IMR-90 (cell line): ENCODE results near the gene PLXNA3. TPM values are rescaled to one million over a fixed set of nuclear protein-coding genes. Genes with fewer than 3 reads are reported as not detected.

Experiments used
- ATAC-seq: fragments of 200-7000 bp; cut with Tn5 transposase; 2 replicates; pipeline ENCODE4 v1.9.1; 2020; ENCODE audit warnings: low read depth, mild to moderate bottlenecking, moderate library complexity
- BruUV-seq: library from RNA; stranded (reverse); fragments of 400-500 nt; replicated peaks from 2 replicates; lab custom pipeline; 2021; lab: Mats Ljungman, UMichigan
- CTCF ChIA-PET: fragments of 300-600 bp; formaldehyde crosslinking; extraction: SDS; loops from one replicate; lab custom pipeline; 2021; ENCODE audit warnings: antibody characterized with exemption; lab: Yijun Ruan, JAX
- POLR2A ChIA-PET: fragments of 300-600 bp; sonication (Branson Sonifier 250); formaldehyde crosslinking; loops from one replicate; lab custom pipeline; 2022; ENCODE audit warnings: antibody characterized with exemption; ENCODE audit not compliant: unreplicated experiment; lab: Charles Lee
- DNase-seq: peaks from one replicate; pipeline ENCODE4 v3.0.0; 2013
- H2AFZ ChIP-seq: replicated peaks from 2 replicates; pipeline ENCODE3; 2013; ENCODE audit warnings: low read length, mild to moderate bottlenecking; ENCODE audit not compliant: poor library complexity
- H2AK5ac ChIP-seq: 2 replicates; pipeline ENCODE4 v1.6.1; 2013; ENCODE audit warnings: low read depth, low read length, inconsistent platforms
- H2AK9ac ChIP-seq: replicated peaks from 2 replicates; pipeline ENCODE3; 2013; ENCODE audit warnings: mild to moderate bottlenecking, low read depth, low read length, moderate library complexity; ENCODE audit not compliant: poor library complexity
- H2BK120ac ChIP-seq: 2 replicates; pipeline ENCODE4 v1.6.1; 2013; ENCODE audit warnings: low read depth, low read length, inconsistent platforms
- H2BK15ac ChIP-seq: 3 replicates; pipeline ENCODE4 v1.6.1; 2013; ENCODE audit warnings: low read depth, low read length, inconsistent platforms
- H2BK20ac ChIP-seq: 2 replicates; pipeline ENCODE4 v1.6.1; 2013; ENCODE audit warnings: low read depth, mild to moderate bottlenecking, inconsistent platforms, low read length, moderate library complexity
- H2BK5ac ChIP-seq: 2 replicates; pipeline ENCODE4 v1.6.1; 2013; ENCODE audit warnings: mild to moderate bottlenecking, low read depth, low read length, inconsistent platforms; ENCODE audit not compliant: poor library complexity, severe bottlenecking
- H3K14ac ChIP-seq: replicated peaks from 2 replicates; pipeline ENCODE4 v1.6.1; 2013; ENCODE audit warnings: low read depth, low read length, inconsistent platforms
- H3K18ac ChIP-seq: 2 replicates; pipeline ENCODE4 v1.6.1; 2013; ENCODE audit warnings: low read depth, low read length, control low read depth
- H3K23ac ChIP-seq: 2 replicates; pipeline ENCODE4 v1.6.1; 2013; ENCODE audit warnings: low read depth, low read length, inconsistent platforms
- H3K27ac ChIP-seq: 2 replicates; pipeline ENCODE4 v1.5.1; 2013; ENCODE audit warnings: mild to moderate bottlenecking, control low read depth, low read length; ENCODE audit not compliant: insufficient read depth
- H3K27me3 ChIP-seq: 2 replicates; pipeline ENCODE4 v1.6.1; 2013; ENCODE audit warnings: low read length; ENCODE audit not compliant: control insufficient read depth, insufficient read depth
- H3K36me3 ChIP-seq: 2 replicates; pipeline ENCODE4 v1.6.1; 2013; ENCODE audit warnings: low read length, mixed read lengths; ENCODE audit not compliant: control insufficient read depth, insufficient read depth
- H3K4ac ChIP-seq: 2 replicates; pipeline ENCODE4 v1.6.1; 2013; ENCODE audit warnings: low read depth, low read length, inconsistent platforms
- H3K4me1 ChIP-seq: 2 replicates; pipeline ENCODE4 v1.6.1; 2013; ENCODE audit warnings: low read length, mixed read lengths; ENCODE audit not compliant: control insufficient read depth, insufficient read depth
- H3K4me2 ChIP-seq: 2 replicates; pipeline ENCODE4 v1.6.1; 2013; ENCODE audit warnings: low read depth, mild to moderate bottlenecking, control low read depth, low read length, moderate library complexity
- H3K4me3 ChIP-seq: 2 replicates; pipeline ENCODE4 v1.5.1; 2013; ENCODE audit warnings: low read depth, mild to moderate bottlenecking, control low read depth, low read length, moderate library complexity; ENCODE audit not compliant: insufficient read depth
- H3K56ac ChIP-seq: 2 replicates; pipeline ENCODE4 v1.6.1; 2013; ENCODE audit warnings: low read length, inconsistent platforms; ENCODE audit not compliant: insufficient read depth; ENCODE audit errors: extremely low read depth
- H3K79me1 ChIP-seq, 2 experiments: 2 replicates each; pipeline ENCODE4 v1.6.1; 2013; ENCODE audit warnings: low read length in 2 of 2, inconsistent platforms in 1 of 2, low read depth in 1 of 2
- H3K9ac ChIP-seq: 2 replicates; pipeline ENCODE4 v1.6.1; 2013; ENCODE audit warnings: low read depth, low read length, control low read depth
- H3K9me1 ChIP-seq: 2 replicates; pipeline ENCODE4 v1.6.1; 2013; ENCODE audit warnings: low read length, inconsistent platforms; ENCODE audit not compliant: insufficient read depth
- H3K9me3 ChIP-seq: 2 replicates; pipeline ENCODE4 v1.6.1; 2013; ENCODE audit warnings: low read length; ENCODE audit not compliant: control insufficient read depth, insufficient read depth
- H4K20me1 ChIP-seq: 2 replicates; pipeline ENCODE4 v1.6.1; 2013; ENCODE audit warnings: low read length, inconsistent platforms; ENCODE audit not compliant: insufficient read depth
- H4K5ac ChIP-seq: 2 replicates; pipeline ENCODE4 v1.6.1; 2013; ENCODE audit warnings: mild to moderate bottlenecking, low read depth, low read length, control low read depth
- H4K8ac ChIP-seq, 2 experiments: 2 replicates each; pipeline ENCODE4 v1.6.1; 2013; ENCODE audit warnings: low read depth in 2 of 2, low read length in 2 of 2, control low read depth in 1 of 2, inconsistent platforms in 1 of 2
- H4K91ac ChIP-seq: 2 replicates; pipeline ENCODE4 v1.6.1; 2013; ENCODE audit warnings: low read depth, low read length, inconsistent platforms; ENCODE audit not compliant: insufficient read depth
- BHLHE40 ChIP-seq: fragments of 150-350 bp; IDR thresholded peaks from 2 replicates; pipeline ENCODE4 v1.6.1; 2016; ENCODE audit warnings: mild to moderate bottlenecking, low read depth, low read length
- FOS ChIP-seq: fragments of 150-350 bp; IDR thresholded peaks from 2 replicates; pipeline ENCODE4 v1.6.1; 2016; ENCODE audit warnings: low read depth, low read length
- MXI1 ChIP-seq: IDR thresholded peaks from 2 replicates; pipeline ENCODE4 v1.6.1; 2012; ENCODE audit warnings: low read depth, mild to moderate bottlenecking, low read length, moderate library complexity, borderline replicate concordance
- NFE2L2 ChIP-seq: fragments of 150-350 bp; IDR thresholded peaks from 2 replicates; pipeline ENCODE4 v1.6.1; 2016; ENCODE audit warnings: low read depth, mild to moderate bottlenecking, low read length
- RAD21 ChIP-seq: IDR thresholded peaks from 2 replicates; pipeline ENCODE4 v1.6.1; 2012; ENCODE audit warnings: low read length, improper control_type of control experiment
- RCOR1 ChIP-seq: IDR thresholded peaks from 2 replicates; pipeline ENCODE4 v1.6.1; 2012; ENCODE audit warnings: mild to moderate bottlenecking, low read length, improper control_type of control experiment; ENCODE audit not compliant: insufficient replicate concordance
- RFX5 ChIP-seq: IDR thresholded peaks from 2 replicates; pipeline ENCODE4 v1.8.0; 2012; ENCODE audit warnings: low read depth, mild to moderate bottlenecking, low read length, moderate library complexity
- WGBS, 2 experiments: methylation state at CpG; one replicate each; pipeline versions ENCODE4 v1.1.5 to v1.1.7; 2013; ENCODE audit warnings: missing lambda C conversion rate in 2 of 2; ENCODE audit not compliant: insufficient read length in 1 of 2; ENCODE audit errors: extremely low coverage in 2 of 2; 5-methylcytosine and 5-hydroxymethylcytosine counted together
- dilution Hi-C: fragments of 300-500 bp; cut with HindIII; formaldehyde crosslinking; loops from one replicate; pipeline ENCODE4 v1.14.3; 2018; ENCODE audit warnings: low sequenced_read_pairs; ENCODE audit not compliant: unreplicated experiment
- in situ Hi-C: fragments of 300-500 bp; cut with MboI; formaldehyde crosslinking; loops from 3 replicates; pipeline ENCODE4 v1.14.3; 2019; ENCODE audit warnings: low sequenced_read_pairs, inconsistent platforms, mixed read lengths
- intact Hi-C: fragments of 100-400 bp; cut with micrococcal nuclease; formaldehyde crosslinking; loops from 2 replicates; pipeline ENCODE4 v1.10.0; 2022
- polyA plus RNA-seq, 3 experiments: library from polyadenylated mRNA; depleted of rRNA; stranded (reverse); fragments of >200 nt; gene quantifications; 2 replicates each; pipeline ENCODE4 v1.2.3, GENCODE V29; 2012; ENCODE audit warnings: low replicate concordance in 1 of 3
- total RNA-seq: library from RNA; depleted of rRNA; stranded (reverse); fragments of >200 nt; gene quantifications from 2 replicates; pipeline ENCODE4 v1.2.3, GENCODE V29; 2012
- TF ChIP-seq, protein P1 (sequence below): fragments of 150-350 bp; IDR thresholded peaks from 2 replicates; pipeline ENCODE4 v1.6.1; 2017; ENCODE audit warnings: mild to moderate bottlenecking, antibody characterized with exemption, low read length, low read depth
- TF ChIP-seq, protein P2 (sequence below): fragments of 150-350 bp; IDR thresholded peaks from 2 replicates; pipeline ENCODE4 v1.6.1; 2016; ENCODE audit warnings: low read depth, mild to moderate bottlenecking, low read length, moderate library complexity, borderline replicate concordance
- TF ChIP-seq, protein P3 (sequence below): conservative IDR thresholded peaks from 2 replicates; pipeline ENCODE4 v1.5.1; 2012; ENCODE audit warnings: mild to moderate bottlenecking, low read depth, low read length, improper control_type of control experiment

PLXNA3 gene
- total and polyA plus RNA-seq, 2 of the 4 experiments (the other 2 are of a cell fraction) = 4.3 to 111 TPM

DNA sequence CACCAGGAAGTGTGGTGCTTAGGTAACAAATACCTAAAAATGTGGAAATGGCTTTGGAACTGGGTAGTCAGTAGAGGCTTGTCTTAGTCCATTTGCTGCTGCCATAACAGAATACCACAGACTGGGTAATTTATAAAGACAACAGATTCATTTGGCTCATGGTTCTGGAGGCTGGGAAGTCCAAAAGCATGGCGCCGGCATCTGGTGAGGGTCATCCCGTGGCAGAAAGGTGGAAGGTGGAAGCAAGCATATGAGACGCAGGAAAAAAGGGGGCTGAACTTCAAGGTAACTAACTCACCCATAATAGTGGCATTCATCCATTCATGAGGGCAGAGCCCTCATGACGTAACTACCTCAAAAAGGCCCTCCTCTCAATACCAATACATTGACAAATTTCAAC, 51.4 kb downstream of the PLXNA3 start:
- Histone ChIP-seq H3K27ac (no peak overlapping the region), H3K23ac (no peak overlapping the region), H3K14ac (no peak overlapping the region), H4K91ac (no peak overlapping the region), H3K56ac (no peak overlapping the region), H3K36me3 (peaks cover 10% of the 10 kb centered on the region; the same call in 1 of the 2 replicates), H3K9ac (no peak overlapping the region), H4K5ac (no peak overlapping the region), H3K4me3 (no peak overlapping the region), H3K4ac (no peak overlapping the region), H2BK120ac (no peak overlapping the region), H2BK20ac (no peak overlapping the region), H2AFZ (no peak overlapping the region), H2BK5ac (no peak overlapping the region), H4K8ac (no peak overlapping the region), H2AK9ac (no peak overlapping the region), H3K4me2 (no peak overlapping the region), H3K4me1 (peaks cover 2% of the 10 kb centered on the region; the same call in 1 of the 2 replicates), H3K9me1 (peaks cover 4% of the 10 kb centered on the region), H3K79me1 (peaks cover 0 to 4% of the 10 kb centered on the region in 2 experiments; a peak in 2 of 4 replicates), H4K20me1 (no peaks in the 10 kb centered on the region), H3K18ac (no peak overlapping the region), H3K27me3 (no peaks in the 10 kb centered on the region), H3K9me3 (peaks cover 3% of the 10 kb centered on the region; the same call in 1 of the 2 replicates), H2AK5ac (no peak overlapping the region), H2BK15ac (no peak overlapping the region)
- POLR2A ChIA-PET = no interaction called here
- intact Hi-C loops (no loop called here), in situ Hi-C loops (no loop called here), dilution Hi-C loops (no loop called here)
- CTCF ChIA-PET = no interaction called here
- TF ChIP-seq BHLHE40 (no peak), RCOR1 (no peak), MXI1 (no peak), RAD21 (no peak), NFE2L2 (no peak), RFX5 (no peak), FOS (no peak)
- TF ChIP-seq, protein P1, sequence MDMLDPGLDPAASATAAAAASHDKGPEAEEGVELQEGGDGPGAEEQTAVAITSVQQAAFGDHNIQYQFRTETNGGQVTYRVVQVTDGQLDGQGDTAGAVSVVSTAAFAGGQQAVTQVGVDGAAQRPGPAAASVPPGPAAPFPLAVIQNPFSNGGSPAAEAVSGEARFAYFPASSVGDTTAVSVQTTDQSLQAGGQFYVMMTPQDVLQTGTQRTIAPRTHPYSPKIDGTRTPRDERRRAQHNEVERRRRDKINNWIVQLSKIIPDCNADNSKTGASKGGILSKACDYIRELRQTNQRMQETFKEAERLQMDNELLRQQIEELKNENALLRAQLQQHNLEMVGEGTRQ = no peak
- TF ChIP-seq, protein P2, sequence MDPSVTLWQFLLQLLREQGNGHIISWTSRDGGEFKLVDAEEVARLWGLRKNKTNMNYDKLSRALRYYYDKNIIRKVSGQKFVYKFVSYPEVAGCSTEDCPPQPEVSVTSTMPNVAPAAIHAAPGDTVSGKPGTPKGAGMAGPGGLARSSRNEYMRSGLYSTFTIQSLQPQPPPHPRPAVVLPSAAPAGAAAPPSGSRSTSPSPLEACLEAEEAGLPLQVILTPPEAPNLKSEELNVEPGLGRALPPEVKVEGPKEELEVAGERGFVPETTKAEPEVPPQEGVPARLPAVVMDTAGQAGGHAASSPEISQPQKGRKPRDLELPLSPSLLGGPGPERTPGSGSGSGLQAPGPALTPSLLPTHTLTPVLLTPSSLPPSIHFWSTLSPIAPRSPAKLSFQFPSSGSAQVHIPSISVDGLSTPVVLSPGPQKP = no peak
- TF ChIP-seq, protein P3, sequence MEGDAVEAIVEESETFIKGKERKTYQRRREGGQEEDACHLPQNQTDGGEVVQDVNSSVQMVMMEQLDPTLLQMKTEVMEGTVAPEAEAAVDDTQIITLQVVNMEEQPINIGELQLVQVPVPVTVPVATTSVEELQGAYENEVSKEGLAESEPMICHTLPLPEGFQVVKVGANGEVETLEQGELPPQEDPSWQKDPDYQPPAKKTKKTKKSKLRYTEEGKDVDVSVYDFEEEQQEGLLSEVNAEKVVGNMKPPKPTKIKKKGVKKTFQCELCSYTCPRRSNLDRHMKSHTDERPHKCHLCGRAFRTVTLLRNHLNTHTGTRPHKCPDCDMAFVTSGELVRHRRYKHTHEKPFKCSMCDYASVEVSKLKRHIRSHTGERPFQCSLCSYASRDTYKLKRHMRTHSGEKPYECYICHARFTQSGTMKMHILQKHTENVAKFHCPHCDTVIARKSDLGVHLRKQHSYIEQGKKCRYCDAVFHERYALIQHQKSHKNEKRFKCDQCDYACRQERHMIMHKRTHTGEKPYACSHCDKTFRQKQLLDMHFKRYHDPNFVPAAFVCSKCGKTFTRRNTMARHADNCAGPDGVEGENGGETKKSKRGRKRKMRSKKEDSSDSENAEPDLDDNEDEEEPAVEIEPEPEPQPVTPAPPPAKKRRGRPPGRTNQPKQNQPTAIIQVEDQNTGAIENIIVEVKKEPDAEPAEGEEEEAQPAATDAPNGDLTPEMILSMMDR = no peak
- ATAC-seq = no peak
- no peak for DNase-seq
- no CpG with 5 or more reads among the region's 5 CpGs for WGBS, 2 experiments
- BruUV-seq = no TSS peak
